ENCODE data around the gene CMYA5.

DNA sequence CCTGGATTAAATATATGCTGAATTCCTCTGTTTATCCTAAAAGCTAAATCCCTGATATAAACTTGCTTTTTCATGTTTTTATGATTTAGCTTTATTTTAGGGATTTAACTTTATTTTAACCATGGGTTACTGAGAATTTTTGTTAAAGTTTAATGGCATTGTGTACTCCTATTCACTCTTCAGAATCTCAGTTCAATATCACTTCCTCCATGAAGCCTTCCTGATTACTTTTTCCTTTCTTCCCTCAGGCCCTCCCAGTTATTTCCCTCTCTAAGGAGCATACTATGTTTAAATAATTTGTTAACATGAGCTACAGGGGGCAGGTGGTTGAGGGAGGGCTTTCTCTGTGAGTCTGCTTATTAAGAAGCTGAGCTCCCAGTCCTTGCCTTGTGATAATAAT is 151.5 kb downstream of the CMYA5 start:
- TF ChIP-seq, protein P1, sequence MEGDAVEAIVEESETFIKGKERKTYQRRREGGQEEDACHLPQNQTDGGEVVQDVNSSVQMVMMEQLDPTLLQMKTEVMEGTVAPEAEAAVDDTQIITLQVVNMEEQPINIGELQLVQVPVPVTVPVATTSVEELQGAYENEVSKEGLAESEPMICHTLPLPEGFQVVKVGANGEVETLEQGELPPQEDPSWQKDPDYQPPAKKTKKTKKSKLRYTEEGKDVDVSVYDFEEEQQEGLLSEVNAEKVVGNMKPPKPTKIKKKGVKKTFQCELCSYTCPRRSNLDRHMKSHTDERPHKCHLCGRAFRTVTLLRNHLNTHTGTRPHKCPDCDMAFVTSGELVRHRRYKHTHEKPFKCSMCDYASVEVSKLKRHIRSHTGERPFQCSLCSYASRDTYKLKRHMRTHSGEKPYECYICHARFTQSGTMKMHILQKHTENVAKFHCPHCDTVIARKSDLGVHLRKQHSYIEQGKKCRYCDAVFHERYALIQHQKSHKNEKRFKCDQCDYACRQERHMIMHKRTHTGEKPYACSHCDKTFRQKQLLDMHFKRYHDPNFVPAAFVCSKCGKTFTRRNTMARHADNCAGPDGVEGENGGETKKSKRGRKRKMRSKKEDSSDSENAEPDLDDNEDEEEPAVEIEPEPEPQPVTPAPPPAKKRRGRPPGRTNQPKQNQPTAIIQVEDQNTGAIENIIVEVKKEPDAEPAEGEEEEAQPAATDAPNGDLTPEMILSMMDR (IDR thresholded peaks at IDR 0.05; ENCODE audit: poor library complexity), result no peak
- TF ChIP-seq EZH2phosphoT487 (IDR thresholded peaks at IDR 0.05; ENCODE audit: low read depth, severe bottlenecking, unreplicated experiment), result no peak
